ENCODE data around the gene NEUROG1.
"Not testable (repeated sequence)": the region's sequence is repeated elsewhere in the genome, so short reads cannot be mapped to it uniquely, and the experiment has no call there.

NEUROG1 gene

GRCh38 chr5:135503871-135504270 is 31.9 kb downstream of the NEUROG1 start:
- TF ChIP-seq, protein P1, sequence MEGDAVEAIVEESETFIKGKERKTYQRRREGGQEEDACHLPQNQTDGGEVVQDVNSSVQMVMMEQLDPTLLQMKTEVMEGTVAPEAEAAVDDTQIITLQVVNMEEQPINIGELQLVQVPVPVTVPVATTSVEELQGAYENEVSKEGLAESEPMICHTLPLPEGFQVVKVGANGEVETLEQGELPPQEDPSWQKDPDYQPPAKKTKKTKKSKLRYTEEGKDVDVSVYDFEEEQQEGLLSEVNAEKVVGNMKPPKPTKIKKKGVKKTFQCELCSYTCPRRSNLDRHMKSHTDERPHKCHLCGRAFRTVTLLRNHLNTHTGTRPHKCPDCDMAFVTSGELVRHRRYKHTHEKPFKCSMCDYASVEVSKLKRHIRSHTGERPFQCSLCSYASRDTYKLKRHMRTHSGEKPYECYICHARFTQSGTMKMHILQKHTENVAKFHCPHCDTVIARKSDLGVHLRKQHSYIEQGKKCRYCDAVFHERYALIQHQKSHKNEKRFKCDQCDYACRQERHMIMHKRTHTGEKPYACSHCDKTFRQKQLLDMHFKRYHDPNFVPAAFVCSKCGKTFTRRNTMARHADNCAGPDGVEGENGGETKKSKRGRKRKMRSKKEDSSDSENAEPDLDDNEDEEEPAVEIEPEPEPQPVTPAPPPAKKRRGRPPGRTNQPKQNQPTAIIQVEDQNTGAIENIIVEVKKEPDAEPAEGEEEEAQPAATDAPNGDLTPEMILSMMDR (IDR thresholded peaks at IDR 0.05; ENCODE audit: low read depth, low read length), result no peak
- H3K4me3 ChIP-seq (ENCODE audit: low read depth, low read length), result no peak overlapping the region

DNA sequence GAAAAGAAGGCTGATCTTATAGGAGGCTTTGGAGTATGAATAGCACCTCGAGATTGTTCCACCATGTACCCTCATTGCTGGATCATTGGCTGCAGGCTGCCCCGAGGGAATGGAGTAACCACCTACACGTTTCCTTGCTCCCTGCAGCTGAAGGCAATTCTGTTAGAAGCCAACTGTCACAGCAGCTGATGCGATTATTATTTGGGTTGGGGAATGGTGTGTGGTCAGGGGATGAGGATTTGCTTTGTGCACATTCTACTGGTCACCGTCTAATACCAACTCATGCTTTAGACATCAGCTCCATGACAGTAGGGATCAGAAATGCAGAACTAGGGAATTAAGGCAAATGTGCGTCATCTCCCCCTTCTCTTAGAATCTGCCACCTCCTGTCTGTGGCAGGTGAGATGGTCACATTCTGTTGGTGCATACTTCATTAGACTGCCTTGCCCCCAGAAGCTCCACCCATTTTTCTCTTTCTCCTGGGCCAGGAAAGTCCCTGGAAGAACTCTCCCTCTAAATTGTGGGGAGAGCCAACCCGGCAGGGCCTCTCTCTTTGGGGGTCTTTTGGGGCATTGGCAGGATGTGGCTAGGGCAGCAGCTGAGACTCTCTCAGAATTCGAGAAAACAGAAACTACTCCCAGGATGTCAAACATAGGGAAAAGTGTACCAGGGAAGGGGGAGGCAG is 32.8 kb downstream of the NEUROG1 start:
- H3K4me3 ChIP-seq (ENCODE audit: low read depth, low read length), result no peak overlapping the region
- TF ChIP-seq, protein P1 (IDR thresholded peaks at IDR 0.05; ENCODE audit: low read depth, low read length), result no peak

DNA sequence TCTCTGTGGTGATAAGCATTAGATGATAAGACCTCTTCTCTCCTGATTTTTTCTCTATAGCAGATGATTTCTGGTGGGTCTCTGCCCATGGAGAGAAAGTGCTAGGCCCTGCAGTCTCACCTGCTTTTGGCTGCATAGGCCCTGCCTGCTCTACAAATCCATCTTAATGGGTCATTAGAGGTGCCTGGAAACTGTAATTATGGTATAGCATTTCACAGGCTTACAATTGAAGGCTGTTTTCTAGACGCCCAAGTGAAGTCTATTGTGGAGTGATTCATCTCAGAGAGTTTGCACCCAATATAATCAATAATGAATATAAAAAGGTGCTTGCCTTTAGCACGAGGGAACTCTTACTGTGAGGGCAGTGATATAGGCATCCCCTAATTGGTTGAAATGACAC is 33.8 kb downstream of the NEUROG1 start:
- no peak overlapping the region for H3K4me3 ChIP-seq (ENCODE audit: low read depth, low read length)
- TF ChIP-seq, protein P1 (IDR thresholded peaks at IDR 0.05; ENCODE audit: low read depth, low read length), result no peak

DNA sequence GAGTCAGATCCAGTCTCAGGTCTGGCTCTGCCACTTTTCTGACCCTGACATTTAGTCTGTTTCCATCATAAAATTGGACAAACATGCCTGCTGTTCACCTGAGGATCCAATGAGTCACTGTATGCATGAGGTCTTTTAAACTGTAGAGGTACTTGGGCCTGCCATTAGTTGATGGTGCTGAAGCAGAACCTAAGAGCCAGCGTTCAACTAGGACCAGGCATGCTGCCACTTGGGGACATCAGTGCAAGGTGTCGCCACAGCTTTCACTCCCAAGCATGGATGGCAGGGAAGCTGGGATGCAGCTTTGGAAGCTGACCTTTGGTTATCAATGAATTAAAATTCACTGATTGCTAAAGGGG is 37.1 kb downstream of the NEUROG1 start:
- TF ChIP-seq, protein P1 (IDR thresholded peaks at IDR 0.05; ENCODE audit: low read depth, low read length), result no peak
- no peak overlapping the region for H3K4me3 ChIP-seq (ENCODE audit: low read depth, low read length)

DNA sequence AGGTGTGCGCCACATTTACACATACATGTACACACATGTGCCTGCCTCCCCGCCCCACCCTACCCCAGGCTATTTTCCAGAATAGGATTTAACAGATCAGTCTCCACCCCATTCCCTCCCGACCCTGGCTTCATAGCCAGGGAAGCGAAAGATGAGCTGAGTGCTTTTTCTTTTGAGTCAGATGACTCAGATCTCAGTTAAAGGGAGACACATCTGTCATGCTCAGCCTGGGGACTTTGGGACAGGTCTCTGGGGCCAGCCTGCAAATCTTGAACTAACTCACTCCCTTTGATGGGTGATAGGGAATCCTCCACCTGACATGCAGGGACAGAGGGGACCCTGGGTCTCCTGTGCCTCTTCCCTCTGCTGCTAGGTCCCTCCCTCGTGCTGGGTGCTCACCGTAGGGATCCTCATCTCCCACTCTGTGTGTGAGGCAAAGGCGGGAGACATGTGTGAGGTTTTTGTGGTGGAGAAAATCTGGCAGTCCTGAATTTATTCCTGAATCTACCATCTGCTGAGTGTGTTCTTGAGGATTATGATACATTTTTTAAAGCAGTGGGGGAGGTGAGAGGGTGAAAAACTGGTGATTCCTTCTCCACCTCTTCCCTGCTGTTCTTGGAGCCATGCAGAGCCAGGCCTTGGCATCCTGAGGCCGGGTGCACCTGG is 37.7 kb downstream of the NEUROG1 start:
- H3K4me3 ChIP-seq (ENCODE audit: low read depth, low read length), result no peak overlapping the region
- TF ChIP-seq, protein P1 (IDR thresholded peaks at IDR 0.05; ENCODE audit: low read depth, low read length), result no peak

DNA sequence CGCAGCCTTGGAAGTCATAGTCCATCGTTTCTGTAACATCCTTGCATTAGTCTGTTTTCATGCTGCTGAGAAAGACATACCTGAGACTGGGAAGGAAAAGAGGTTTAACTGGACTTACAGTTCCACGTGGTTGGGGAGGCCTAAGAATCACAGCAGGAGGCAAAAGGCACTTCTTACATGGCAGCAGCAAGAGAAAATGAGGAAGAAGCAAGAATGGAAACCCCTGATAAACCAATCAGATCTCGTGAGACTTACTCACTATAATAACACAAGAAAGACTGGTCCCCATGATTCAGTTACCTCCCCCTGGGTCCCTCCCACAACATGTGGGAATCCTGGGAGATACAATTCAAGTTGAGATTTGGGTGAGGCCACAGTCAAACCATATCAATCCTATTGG is 40.2 kb downstream of the NEUROG1 start:
- H3K4me3 ChIP-seq (ENCODE audit: low read depth, low read length), result not testable (repeated sequence)

- TF ChIP-seq, protein P1 (IDR thresholded peaks at IDR 0.05; ENCODE audit: low read depth, low read length), result no peak
Observed at GRCh38 chr5:135494196-135494595, 41.6 kb downstream of the NEUROG1 start.

More at GRCh38 chr5:135494196-135494595, 41.6 kb downstream of the NEUROG1 start:
- no peak overlapping the region for H3K4me3 ChIP-seq (ENCODE audit: low read depth, low read length)

All from WI38 (cell line).